HepG2 (cell line): Measurements from ENCODE around the gene PHF10. TPM values are rescaled to one million over a fixed set of nuclear protein-coding genes. Genes with fewer than 3 reads are reported as not detected.

Experiments used
- HMGXB4 ChIP-seq, 2 experiments: sonication (generic) in 1 of 2; formaldehyde crosslinking in 1 of 2; IDR thresholded peaks; 2 replicates each; pipeline versions ENCODE4 v1.4.0 to v1.6.1; 2018 to 2020; ENCODE audit warnings: missing genetic modification reagents in 2 of 2, borderline replicate concordance in 1 of 2, low read depth in 1 of 2, mild to moderate bottlenecking in 1 of 2, missing biosample characterization in 1 of 2
- HOXA3 ChIP-seq: sonication (generic); formaldehyde crosslinking; IDR thresholded peaks from 2 replicates; pipeline ENCODE4 v1.5.0; 2020; ENCODE audit warnings: missing genetic modification reagents
- REST ChIP-seq, 2 experiments: IDR thresholded peaks; 2 replicates each; pipeline ENCODE4 v1.6.1; 2011 to 2012; ENCODE audit warnings: low read length in 2 of 2, borderline replicate concordance in 1 of 2, low read depth in 1 of 2, mild to moderate bottlenecking in 1 of 2, moderate library complexity in 1 of 2
- RNF219 ChIP-seq: sonication (generic); formaldehyde crosslinking; IDR thresholded peaks from 2 replicates; pipeline ENCODE4 v1.5.0; 2020; ENCODE audit warnings: mild to moderate bottlenecking, missing genetic modification reagents
- SMYD3 ChIP-seq: sonication (generic); formaldehyde crosslinking; IDR thresholded peaks from 2 replicates; pipeline ENCODE4 v1.8.1; 2023; ENCODE audit warnings: mild to moderate bottlenecking, missing genetic modification reagents
- ZGPAT ChIP-seq: IDR thresholded peaks from 2 replicates; pipeline ENCODE4 v1.6.1; 2016; ENCODE audit warnings: mild to moderate bottlenecking
- ZHX2 ChIP-seq, 2 experiments: sonication (generic) in 1 of 2; formaldehyde crosslinking in 1 of 2; IDR thresholded peaks; 2 replicates each; pipeline versions ENCODE4 v1.6.1 to v1.9.0; 2014 to 2022; ENCODE audit warnings: antibody characterized with exemption in 1 of 2, borderline replicate concordance in 1 of 2, inconsistent platforms in 1 of 2, low read depth in 1 of 2, missing genetic modification reagents in 1 of 2
- ZNF543 ChIP-seq: sonication (generic); formaldehyde crosslinking; IDR thresholded peaks from 2 replicates; pipeline ENCODE4 v1.4.0; 2020; ENCODE audit warnings: mild to moderate bottlenecking, missing genetic modification reagents
- ZNF549 ChIP-seq: sonication (generic); formaldehyde crosslinking; IDR thresholded peaks from 2 replicates; pipeline ENCODE4 v1.5.0; 2020; ENCODE audit warnings: missing genetic modification reagents
- polyA plus RNA-seq, 8 experiments: library from polyadenylated mRNA; depleted of rRNA in 3 of 8; stranded (reverse) in 7 of 8; unstranded in 1 of 8; fragments of >200 nt; fragmentation: Illumina TruSeq in 4 of 8; extraction: Trizol in 4 of 8; gene quantifications; 2 replicates each; pipeline versions ENCODE4 v1.2.1 to v1.2.3, GENCODE V29; 2011 to 2016; ENCODE audit warnings: low read depth in 4 of 8, missing spikeins in 1 of 8, mixed read lengths in 1 of 8; ENCODE audit not compliant: insufficient read depth in 1 of 8
- total RNA-seq, 5 experiments: library from RNA; depleted of rRNA; stranded (reverse); fragments of >200 nt; fragmentation: Illumina TruSeq; extraction: Trizol; gene quantifications; 2 replicates each; pipeline ENCODE4 v1.2.3, GENCODE V29; 2016; ENCODE audit warnings: low read depth in 1 of 5

PHF10 gene
- total and polyA plus RNA-seq, 2 of the 13 experiments (the other 11 are each of a cell fraction or from before 2014, with no cell fraction given): 42.1 to 84.1 TPM

- peak in 1 of 2 experiments; percentile 52; a peak in 2 of 4 replicates for TF ChIP-seq HMGXB4 (CRISPR knock-in tag; IDR thresholded peaks at IDR 0.05; ENCODE audit: borderline replicate concordance in 1 of 2, low read depth in 1 of 2)
- no peak; the same call in 1 of the 2 replicates for TF ChIP-seq ZNF543 (CRISPR knock-in tag)
- TF ChIP-seq HOXA3 (CRISPR knock-in tag): no peak
- no peak for TF ChIP-seq REST (IDR thresholded peaks at IDR 0.05; ENCODE audit: borderline replicate concordance in 1 of 2, low read depth in 1 of 2, low read length in 2 of 2)
- no peak for TF ChIP-seq RNF219 (CRISPR knock-in tag)
- TF ChIP-seq ZNF549: no peak
- no peak for TF ChIP-seq ZHX2 (IDR thresholded peaks at IDR 0.05; ENCODE audit: low read depth)
- TF ChIP-seq ZHX2 (CRISPR knock-in tag; IDR thresholded peaks at IDR 0.05; ENCODE audit: borderline replicate concordance): 0 out of 2 replicates have a peak, but pooled peaks have one; percentile 72
- TF ChIP-seq ZGPAT (CRISPR knock-in tag): peak; percentile 19; the same call in 1 of the 2 replicates
- no peak for TF ChIP-seq SMYD3
Measured at GRCh38 chr6:169723200-169723909, 945 bp downstream of the PHF10 start (continued).
